NCI-H2081 treated with DMSO at 0.1 percent for 48 hours (cell line): ENCODE results near the gene DBX1.
"Not testable (repeated sequence)": the region's sequence is repeated elsewhere in the genome, so short reads cannot be mapped to it uniquely, and the experiment has no call there.

ENCODE experiments used
- DNase-seq: peaks from one replicate; lab custom pipeline; 2025; lab: John Stamatoyannopoulos, UW

The DBX1 gene, protein sequence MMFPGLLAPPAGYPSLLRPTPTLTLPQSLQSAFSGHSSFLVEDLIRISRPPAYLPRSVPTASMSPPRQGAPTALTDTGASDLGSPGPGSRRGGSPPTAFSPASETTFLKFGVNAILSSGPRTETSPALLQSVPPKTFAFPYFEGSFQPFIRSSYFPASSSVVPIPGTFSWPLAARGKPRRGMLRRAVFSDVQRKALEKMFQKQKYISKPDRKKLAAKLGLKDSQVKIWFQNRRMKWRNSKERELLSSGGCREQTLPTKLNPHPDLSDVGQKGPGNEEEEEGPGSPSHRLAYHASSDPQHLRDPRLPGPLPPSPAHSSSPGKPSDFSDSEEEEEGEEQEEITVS

DNA sequence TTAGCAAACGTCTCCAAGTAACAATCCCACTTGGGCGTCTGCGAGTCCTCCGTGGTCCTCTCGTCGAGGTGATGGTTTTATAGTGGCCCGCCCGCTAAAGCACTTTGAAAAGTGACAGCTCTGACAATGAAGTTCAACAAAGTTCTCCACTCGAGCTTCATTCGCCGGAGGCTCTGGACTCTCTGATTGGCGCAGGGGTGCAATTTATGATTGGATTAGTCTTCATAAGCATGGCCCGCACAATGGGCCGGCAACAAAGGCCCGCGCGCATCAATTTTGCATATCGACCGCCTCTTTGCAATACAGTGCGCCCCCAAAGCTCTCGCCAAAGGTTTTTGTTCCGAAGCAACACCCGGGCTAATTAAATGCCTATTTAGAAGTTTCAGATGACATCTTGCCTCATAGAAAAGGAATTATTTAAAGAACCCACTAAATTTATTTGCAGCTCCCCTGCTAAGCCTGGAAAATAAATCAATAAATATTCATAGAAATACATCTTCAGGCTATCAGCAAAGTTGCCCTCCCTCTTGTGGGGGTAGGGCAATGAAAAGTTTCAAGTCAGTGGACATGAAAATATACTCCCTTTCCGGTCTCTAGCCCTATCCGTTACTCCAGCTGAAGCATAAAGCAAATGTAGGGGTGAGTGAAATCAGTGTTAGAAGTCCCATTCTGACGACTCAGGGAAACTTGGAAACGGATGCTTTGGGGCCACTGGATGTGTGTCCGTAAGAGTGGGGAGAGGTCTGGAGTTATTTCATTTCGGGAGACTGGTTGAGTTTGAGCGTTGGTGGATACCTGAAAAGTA is at the start of gene DBX1:
Gene DBX1, minus strand, starts transcription at position 51 of the 805 bp plus-strand sequence. CDS start 151 bp downstream, outside the sequence.
- DNase-seq: no peak

DNA sequence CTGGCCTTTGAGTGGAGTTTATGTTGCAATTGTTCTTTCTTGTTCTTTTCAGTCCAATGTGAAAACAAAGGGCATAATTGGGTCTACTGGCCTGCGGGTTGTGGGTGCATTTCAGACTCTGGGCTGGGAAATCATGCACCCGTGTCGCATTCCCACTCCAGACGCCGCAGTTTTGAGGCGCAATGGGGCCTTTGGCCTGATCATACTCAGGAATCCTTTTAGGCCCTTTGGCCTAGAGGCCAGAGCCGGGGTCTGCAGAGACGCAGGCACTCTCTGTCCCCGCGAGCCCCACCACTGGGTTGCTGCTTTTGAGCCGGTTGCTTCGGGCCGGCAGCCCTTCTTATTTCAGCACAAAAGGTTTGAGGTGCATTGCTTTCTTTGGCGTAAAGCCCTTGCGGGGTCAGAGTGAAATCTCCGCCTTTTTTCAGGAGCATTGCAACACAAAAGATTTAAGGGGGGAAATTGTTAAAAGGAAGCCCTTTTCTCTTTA is 48.4 kb upstream of the DBX1 start:
- DNase-seq: no peak

GRCh38 chr11:20207781-20208621 is 47.7 kb upstream of the DBX1 start:
- DNase-seq: no peak

GRCh38 chr11:20205807-20206206 is 45.5 kb upstream of the DBX1 start:
- DNase-seq: no peak

DNA sequence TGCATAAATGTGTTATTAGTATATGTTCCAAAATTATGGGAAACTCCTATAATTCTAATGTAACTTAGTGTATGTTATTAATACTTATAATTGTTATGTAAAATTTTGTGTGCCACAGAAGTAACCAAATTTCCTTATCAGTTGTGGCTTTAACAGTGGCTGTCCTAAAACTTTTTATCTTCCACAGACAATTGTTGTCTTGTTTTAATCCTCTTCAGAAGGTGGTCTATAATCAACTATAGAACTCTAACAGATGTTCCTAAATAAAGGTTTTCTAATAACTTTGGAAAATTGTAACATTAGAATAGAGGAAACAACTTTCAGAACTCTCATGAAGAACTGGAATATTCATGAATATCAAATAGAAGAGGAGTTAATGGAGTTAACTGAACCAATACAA is 44.4 kb upstream of the DBX1 start:
- no peak for DNase-seq

DNA sequence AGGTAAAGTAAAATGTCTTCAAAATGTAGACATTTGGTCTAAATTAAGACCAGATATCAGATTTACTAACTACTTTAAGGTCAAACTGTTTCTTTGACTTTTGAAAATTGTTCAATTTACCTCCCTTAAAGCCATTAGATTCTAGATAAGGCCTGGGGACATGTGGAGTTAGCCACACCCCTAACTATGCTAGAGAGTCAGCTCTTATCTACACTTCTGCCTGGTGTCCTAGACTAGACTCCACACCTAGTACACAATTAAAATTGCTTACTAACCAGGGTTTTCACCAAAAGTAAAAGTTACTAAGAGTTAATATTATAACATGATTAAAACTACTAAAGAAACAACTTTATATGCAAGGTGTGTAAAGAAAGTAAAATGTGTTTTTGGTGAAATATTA is 43.6 kb upstream of the DBX1 start:
- DNase-seq: no peak

- DNase-seq: no peak
Observed at GRCh38 chr11:20201231-20201630, 41.0 kb upstream of the DBX1 start.

DNA sequence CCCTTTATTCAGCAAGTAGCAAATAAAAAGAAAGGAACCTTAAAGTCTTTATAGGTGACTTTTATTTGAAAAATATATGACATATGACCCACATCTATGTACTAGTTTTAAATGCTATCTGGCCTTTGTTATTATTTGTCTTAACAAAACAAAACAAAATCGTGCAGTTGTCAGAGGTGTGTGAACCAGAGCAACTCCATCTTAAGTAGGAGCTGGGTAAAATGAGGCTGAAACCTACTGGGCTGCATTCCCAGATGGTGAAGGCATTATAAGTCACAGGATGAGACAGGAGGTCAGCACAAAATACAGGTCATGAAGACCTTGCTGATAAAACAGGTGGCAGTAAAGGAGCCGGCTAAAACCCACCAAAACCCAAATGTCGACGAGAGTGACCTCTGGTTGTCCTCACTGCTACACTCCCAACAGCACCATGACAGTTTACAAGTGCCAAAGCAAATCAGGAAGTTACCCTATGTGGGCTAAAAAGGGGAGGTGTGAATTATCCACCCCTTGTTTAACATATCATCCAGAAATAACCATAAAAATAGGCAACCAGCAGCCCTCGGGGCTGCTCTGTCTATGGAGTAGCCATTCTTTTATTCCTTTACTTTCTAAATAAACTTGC is 40.2 kb upstream of the DBX1 start:
- DNase-seq: not testable (repeated sequence)

GRCh38 chr11:20197881-20198280 is 37.6 kb upstream of the DBX1 start:
- no peak for DNase-seq

- no peak for DNase-seq
Observed at GRCh38 chr11:20194470-20194869, 34.2 kb upstream of the DBX1 start.

GRCh38 chr11:20193307-20193706 is 33.0 kb upstream of the DBX1 start:
- no peak for DNase-seq

DNA sequence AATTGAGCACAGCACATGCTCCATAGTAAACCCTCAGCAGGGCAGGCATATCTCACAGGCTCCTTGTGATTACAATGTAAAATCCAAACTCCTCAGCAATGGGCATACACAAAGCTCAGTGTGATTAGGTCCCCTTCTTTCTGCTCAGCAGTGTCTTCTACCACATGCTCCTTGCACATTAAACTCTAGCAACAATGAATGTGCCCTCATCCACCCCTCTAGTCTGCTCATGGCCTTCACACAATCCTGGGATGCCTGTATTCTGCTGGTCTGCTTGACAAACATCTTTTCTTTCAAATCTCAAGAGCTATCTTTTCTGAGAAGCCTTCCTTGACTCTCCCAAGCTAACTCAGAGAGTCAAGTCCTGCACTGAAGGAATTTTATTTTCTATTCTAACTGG is 32.4 kb upstream of the DBX1 start:
- DNase-seq: no peak

- DNase-seq: no peak
Observed at GRCh38 chr11:20192151-20192550, 31.9 kb upstream of the DBX1 start.

DNA sequence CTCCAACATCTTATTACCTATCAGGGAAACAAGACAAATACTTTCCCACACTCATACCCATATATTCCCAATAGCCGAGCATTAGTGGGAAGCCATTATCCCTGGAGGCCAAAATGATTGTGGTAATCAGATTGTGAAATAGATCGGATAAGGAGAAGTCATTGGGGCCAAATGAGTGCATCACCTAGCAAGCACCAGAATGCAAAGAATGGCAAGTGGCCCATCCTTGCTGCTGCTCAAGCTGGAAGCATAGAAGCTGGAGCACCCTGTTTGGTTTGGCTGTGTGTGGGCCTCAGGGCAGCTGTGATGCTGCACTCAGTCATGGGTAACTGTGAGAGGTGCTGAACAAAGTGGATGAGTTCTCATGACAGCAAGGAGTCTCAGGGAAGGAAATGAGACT is 18.7 kb upstream of the DBX1 start:
- no peak for DNase-seq

- no peak for DNase-seq
Observed at GRCh38 chr11:20177136-20177535, 16.9 kb upstream of the DBX1 start.

DNA sequence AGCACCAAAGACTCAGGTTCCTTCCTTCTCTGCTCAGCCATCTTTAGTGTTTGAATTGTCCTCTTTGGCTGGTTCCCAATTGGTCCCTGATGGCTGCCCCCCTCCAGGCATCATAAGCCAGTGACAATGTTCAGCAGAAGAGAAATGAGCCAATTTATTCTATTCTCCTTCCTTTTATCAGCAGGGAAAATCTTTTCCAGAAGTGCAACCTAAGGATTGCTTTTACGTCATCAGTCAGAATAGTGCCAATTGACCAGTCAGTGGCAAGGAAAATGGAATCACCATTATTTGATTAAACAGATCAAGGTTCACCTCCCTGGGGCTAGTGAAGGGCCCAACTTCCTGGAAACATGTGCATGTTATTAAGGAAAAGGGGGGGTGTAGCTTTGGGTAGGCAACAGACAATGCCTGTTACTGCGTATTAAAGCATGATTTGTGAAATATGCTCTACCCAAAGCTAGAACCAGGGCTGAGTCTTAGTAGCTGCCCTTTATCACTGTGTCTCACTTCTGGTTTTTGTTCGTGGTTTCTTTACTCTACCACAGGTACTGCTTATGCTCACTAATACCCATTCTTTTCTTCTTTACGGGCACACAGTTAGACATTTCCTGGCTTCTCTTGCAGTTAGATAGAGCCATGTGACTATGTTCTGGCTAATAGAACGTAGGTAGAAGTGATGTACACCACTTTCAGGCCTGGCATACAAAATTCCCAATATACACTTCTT is 12.6 kb upstream of the DBX1 start:
- DNase-seq: no peak

DNA sequence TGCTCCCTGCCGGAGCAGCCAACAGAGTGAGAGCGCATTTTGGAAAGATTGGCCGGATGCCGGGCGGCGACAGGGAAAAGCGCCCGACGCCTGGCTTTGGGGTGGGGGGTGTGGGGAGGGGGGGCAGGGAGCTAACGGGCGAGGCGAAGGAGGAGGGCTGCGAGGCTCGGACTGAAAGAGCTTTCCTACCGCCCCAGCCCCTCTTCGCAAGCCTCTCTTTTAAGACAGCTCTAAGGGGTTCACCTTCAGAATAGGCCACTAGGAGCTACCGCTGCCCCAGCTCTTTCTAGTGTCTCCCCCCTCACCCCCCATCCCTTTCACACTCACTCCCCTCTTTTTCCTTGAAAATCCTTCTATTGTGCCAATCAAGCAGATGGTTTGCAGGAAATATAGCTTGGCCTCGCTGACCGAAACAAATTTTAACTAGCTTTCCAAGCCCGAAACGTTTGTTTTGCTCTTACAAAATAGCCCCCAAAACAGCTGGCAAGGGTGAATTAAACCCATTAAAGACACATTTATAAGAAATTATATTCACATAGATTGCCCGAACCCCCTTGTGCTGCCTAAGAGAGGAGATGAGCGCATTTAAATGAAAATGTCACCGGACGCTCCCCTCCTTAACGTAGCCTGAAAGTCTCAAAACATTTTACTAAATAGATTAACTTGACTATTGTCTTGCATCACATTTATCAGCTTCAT is 3.7 kb upstream of the DBX1 start:
- DNase-seq: no peak

- no peak for DNase-seq
Observed at GRCh38 chr11:20162824-20163782, 2.8 kb upstream of the DBX1 start.
